AML-193 (cell line): Measurements from ENCODE around the gene CARMIL3.

Experiments used
- DNase-seq, 2 experiments: peaks; one replicate each; lab custom pipeline; 2025; lab: John Stamatoyannopoulos, UW

The CARMIL3 gene

DNA sequence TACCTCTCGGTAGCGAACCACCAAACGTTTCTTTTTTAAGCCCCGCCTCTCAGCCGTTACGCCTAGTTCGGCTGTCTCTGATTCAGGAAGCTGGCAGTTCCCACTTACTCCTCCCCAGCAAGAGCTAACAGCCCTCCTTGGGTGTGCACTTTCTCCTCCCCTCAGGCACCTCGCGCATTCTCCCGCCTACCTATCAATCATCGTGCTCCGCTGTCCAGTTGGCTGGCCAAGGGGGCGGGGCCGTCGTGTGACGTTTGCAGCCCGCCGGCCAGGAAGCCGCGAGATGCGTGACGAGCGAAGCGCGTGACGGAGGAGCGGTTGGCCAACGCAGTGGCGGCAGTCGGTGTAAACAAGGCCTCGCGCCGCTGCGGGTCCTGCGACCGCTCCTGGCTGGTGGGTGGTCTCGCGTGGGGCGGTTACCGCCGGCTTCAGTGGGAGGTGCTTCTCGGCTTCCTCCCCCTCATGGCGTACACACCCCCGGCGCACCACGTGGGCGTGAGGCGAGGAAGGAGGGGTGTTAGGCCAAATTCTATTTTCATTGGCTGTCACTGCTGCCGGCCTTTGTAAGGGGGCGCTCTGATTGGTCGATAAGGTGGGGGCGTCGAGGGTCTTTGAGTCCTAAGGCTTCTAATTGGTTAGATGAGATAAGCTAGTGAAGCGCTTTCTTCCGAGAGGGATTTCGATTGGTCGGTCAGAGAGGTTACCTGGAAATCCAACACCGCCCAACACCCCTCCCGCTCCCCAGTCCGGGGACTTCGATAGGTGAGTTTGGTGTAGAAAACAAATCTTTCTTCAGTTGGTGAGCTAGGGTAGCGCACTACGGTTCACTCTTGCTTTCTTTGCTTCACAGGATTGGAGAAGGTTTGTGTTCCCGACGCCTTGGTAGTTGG, 63.0 kb downstream of the CARMIL3 start, which contains the start of the genes DCAF11 and NRL:
Gene DCAF11 (plus strand): TSS at position 246 of the 890 bp plus-strand sequence. CDS start 818 bp downstream, outside the sequence.
Gene NRL (minus strand): TSS at position 418 of the 890 bp plus-strand sequence. CDS start 32,101 bp downstream, outside the sequence.
- peak; percentile 100 for DNase-seq

DNA sequence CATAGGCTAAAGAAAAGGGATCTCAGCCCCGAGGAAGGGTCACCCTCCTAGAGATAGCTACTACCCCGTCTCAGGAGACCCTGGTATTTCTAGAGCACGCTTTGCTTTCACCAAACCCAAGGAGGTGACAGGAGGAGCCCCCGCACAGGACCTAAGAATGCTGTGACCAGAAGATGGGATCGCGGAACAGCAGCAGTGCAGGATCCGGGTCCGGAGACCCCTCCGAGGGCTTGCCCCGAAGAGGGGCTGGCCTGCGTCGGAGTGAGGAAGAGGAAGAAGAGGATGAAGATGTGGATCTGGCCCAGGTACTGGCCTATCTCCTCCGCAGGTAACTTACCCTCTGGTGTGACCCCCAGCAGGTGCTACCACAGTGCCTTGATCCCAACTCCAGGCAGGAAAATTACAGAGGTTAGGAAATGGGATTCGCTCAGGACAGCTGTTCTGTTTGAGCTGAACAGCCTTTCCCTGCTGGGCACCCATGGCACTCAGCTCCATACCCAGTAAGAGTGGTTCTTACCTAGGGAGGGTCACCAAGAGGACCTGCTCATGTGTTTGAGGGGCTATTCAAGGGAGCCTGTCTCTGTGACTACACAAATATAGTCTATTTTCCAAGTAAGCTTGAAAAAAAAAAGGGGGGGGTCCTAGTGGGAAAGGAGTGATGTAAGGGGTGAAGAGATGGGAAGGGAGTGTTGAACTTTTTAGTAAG, 63.8 kb downstream of the CARMIL3 start:
- DNase-seq = no peak

DNA sequence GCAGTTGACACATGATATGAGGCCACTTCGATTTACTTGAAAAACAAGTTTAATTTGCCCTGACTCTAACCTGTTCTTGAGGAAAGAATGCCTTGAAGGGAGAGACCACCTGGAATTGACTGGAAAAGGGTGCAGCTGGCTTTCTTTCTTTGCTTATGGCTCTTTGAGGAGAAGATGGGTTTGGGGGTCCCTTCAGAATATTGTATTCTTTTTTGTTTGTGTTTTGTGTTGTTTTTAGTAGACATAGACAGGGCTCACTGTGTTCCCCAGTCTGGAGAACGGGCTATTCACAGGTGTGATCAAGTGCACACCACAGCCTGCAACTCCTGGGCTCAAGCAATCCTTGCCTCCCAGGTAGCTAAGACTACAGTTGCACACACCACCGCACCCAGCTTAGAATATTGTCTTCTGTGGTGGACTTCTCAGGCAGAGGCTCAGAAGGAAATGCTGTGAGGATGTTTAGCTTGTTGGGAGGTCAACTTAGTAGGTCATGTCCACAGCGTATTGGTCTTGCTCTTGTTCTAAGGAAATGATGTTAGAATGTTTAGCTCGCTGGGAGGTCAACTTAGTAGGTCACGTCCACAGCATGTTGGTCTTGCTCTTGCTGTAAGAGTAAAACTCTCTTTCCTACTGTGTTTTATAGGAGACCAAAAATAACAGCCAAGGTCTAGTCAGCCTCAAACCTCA, 64.5 kb downstream of the CARMIL3 start:
- DNase-seq = no peak

DNA sequence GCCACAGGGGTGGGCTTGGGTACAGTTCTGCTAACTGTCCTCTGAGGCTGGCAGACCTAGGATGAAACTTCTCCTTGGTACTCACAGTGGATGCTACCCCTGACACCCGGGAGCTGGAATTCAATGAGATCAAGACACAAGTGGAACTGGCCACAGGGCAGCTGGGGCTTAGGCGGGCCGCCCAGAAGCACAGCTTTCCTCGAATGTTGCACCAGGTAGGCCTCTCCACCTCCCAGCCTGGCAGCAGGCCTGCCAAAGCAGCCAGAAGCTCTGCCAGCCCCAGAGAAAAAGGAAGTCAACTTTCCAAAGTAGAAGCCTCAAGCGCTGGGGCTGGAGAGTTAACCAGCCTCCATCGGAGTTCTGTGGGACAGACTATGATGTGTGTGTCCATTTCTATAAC, 65.4 kb downstream of the CARMIL3 start:
- no peak for DNase-seq
